T-helper 1 cell treated with Interleukin-12 subunit alpha and Interleukin-12 subunit beta and Interleukin-4 antibody, amounts not matched to agents 30 μg/mL and 1 μg/mL, for 36 hours (primary cell): ENCODE measurements around the gene PODN.

ENCODE experiments used
- H3K27ac Mint-ChIP-seq: one replicate; pipeline ENCODE4 v1.8.0; 2021; ENCODE audit warnings: mild to moderate bottlenecking, mixed read lengths
- H3K27me3 Mint-ChIP-seq: one replicate; pipeline ENCODE4 v1.8.0; 2021; ENCODE audit warnings: low read depth, mixed read lengths
- H3K36me3 Mint-ChIP-seq: one replicate; pipeline ENCODE4 v1.8.0; 2021; ENCODE audit warnings: low read depth, mixed read lengths
- H3K4me1 Mint-ChIP-seq: one replicate; pipeline ENCODE4 v1.8.0; 2021; ENCODE audit warnings: low read depth, mixed read lengths
- H3K4me3 Mint-ChIP-seq: one replicate; pipeline ENCODE4 v1.8.0; 2021; ENCODE audit warnings: mild to moderate bottlenecking, moderate library complexity, mixed read lengths
- H3K9me3 Mint-ChIP-seq: one replicate; pipeline ENCODE4 v1.8.0; 2021; ENCODE audit warnings: mixed read lengths

PODN gene

GRCh38 chr1:53075761-53076163 lies 13.7 kb downstream of the PODN start:
- Mint-ChIP-seq H3K9me3 (no peaks in the 10 kb centered on the region), H3K27me3 (no peaks in the 10 kb centered on the region), H3K4me1 (no peaks in the 10 kb centered on the region), H3K4me3 (no peak overlapping the region), H3K27ac (no peak overlapping the region), H3K36me3 (no peaks in the 10 kb centered on the region)

- H3K4me1 Mint-ChIP-seq, result no peaks in the 10 kb centered on the region
- no peak overlapping the region for H3K27ac Mint-ChIP-seq
- H3K4me3 Mint-ChIP-seq, result no peak overlapping the region
- no peaks in the 10 kb centered on the region for H3K27me3 Mint-ChIP-seq
- no peaks in the 10 kb centered on the region for H3K9me3 Mint-ChIP-seq
- no peaks in the 10 kb centered on the region for H3K36me3 Mint-ChIP-seq
Observed at GRCh38 chr1:53076165-53076564, 14.2 kb downstream of the PODN start.

- Mint-ChIP-seq H3K4me3 (no peak overlapping the region), H3K27ac (no peak overlapping the region), H3K4me1 (no peaks in the 10 kb centered on the region), H3K27me3 (no peaks in the 10 kb centered on the region), H3K36me3 (no peaks in the 10 kb centered on the region), H3K9me3 (no peaks in the 10 kb centered on the region)
Observed at GRCh38 chr1:53076721-53077598, 14.9 kb downstream of the PODN start.

GRCh38 chr1:53077599-53077965 lies 15.6 kb downstream of the PODN start:
- Mint-ChIP-seq H3K27me3 (no peaks in the 10 kb centered on the region), H3K36me3 (no peaks in the 10 kb centered on the region), H3K9me3 (no peaks in the 10 kb centered on the region), H3K4me3 (no peak overlapping the region), H3K4me1 (no peaks in the 10 kb centered on the region), H3K27ac (no peak overlapping the region)

GRCh38 chr1:53078333-53079101 lies 16.5 kb downstream of the PODN start:
- no peaks in the 10 kb centered on the region for H3K4me1 Mint-ChIP-seq
- no peaks in the 10 kb centered on the region for H3K36me3 Mint-ChIP-seq
- H3K4me3 Mint-ChIP-seq, result no peak overlapping the region
- H3K27ac Mint-ChIP-seq, result no peak overlapping the region
- no peaks in the 10 kb centered on the region for H3K27me3 Mint-ChIP-seq
- H3K9me3 Mint-ChIP-seq, result no peaks in the 10 kb centered on the region

GRCh38 chr1:53079251-53079650 lies 17.2 kb downstream of the PODN start:
- H3K4me3 Mint-ChIP-seq, result no peak overlapping the region
- H3K9me3 Mint-ChIP-seq, result no peaks in the 10 kb centered on the region
- H3K27me3 Mint-ChIP-seq, result no peaks in the 10 kb centered on the region
- H3K36me3 Mint-ChIP-seq, result no peaks in the 10 kb centered on the region
- H3K4me1 Mint-ChIP-seq, result no peaks in the 10 kb centered on the region
- no peak overlapping the region for H3K27ac Mint-ChIP-seq

GRCh38 chr1:53080041-53080440 lies 18.0 kb downstream of the PODN start:
- Mint-ChIP-seq H3K27ac (no peak overlapping the region), H3K36me3 (no peaks in the 10 kb centered on the region), H3K4me3 (no peak overlapping the region), H3K4me1 (no peaks in the 10 kb centered on the region), H3K9me3 (no peaks in the 10 kb centered on the region), H3K27me3 (no peaks in the 10 kb centered on the region)

- Mint-ChIP-seq H3K4me1 (no peaks in the 10 kb centered on the region), H3K27ac (no peak overlapping the region), H3K4me3 (no peak overlapping the region), H3K9me3 (no peaks in the 10 kb centered on the region), H3K36me3 (no peaks in the 10 kb centered on the region), H3K27me3 (no peaks in the 10 kb centered on the region)
Observed at GRCh38 chr1:53080769-53081168, 18.8 kb downstream of the PODN start.

- Mint-ChIP-seq H3K27ac (no peak overlapping the region), H3K36me3 (no peaks in the 10 kb centered on the region), H3K27me3 (no peaks in the 10 kb centered on the region), H3K4me3 (no peak overlapping the region), H3K4me1 (no peaks in the 10 kb centered on the region), H3K9me3 (no peaks in the 10 kb centered on the region)
Observed at GRCh38 chr1:53081384-53082066, 19.5 kb downstream of the PODN start.

- Mint-ChIP-seq H3K36me3 (no peaks in the 10 kb centered on the region), H3K9me3 (no peaks in the 10 kb centered on the region), H3K4me1 (no peaks in the 10 kb centered on the region), H3K27me3 (no peaks in the 10 kb centered on the region), H3K27ac (no peak overlapping the region), H3K4me3 (no peak overlapping the region)
Observed at GRCh38 chr1:53082826-53083455, 20.9 kb downstream of the PODN start.

GRCh38 chr1:53083636-53084588 lies 21.9 kb downstream of the PODN start:
- no peaks in the 10 kb centered on the region for H3K9me3 Mint-ChIP-seq
- no peaks in the 10 kb centered on the region for H3K36me3 Mint-ChIP-seq
- H3K27ac Mint-ChIP-seq, result no peak overlapping the region
- no peaks in the 10 kb centered on the region for H3K4me1 Mint-ChIP-seq
- H3K27me3 Mint-ChIP-seq, result no peaks in the 10 kb centered on the region
- H3K4me3 Mint-ChIP-seq, result no peak overlapping the region

- H3K4me3 Mint-ChIP-seq, result no peak overlapping the region
- H3K27ac Mint-ChIP-seq, result no peak overlapping the region
- H3K4me1 Mint-ChIP-seq, result no peaks in the 10 kb centered on the region
- H3K36me3 Mint-ChIP-seq, result no peaks in the 10 kb centered on the region
- no peaks in the 10 kb centered on the region for H3K27me3 Mint-ChIP-seq
- H3K9me3 Mint-ChIP-seq, result no peaks in the 10 kb centered on the region
Observed at GRCh38 chr1:53084589-53084971, 22.6 kb downstream of the PODN start.

- Mint-ChIP-seq H3K4me1 (no peaks in the 10 kb centered on the region), H3K36me3 (no peaks in the 10 kb centered on the region), H3K4me3 (no peak overlapping the region), H3K27me3 (no peaks in the 10 kb centered on the region), H3K27ac (no peak overlapping the region), H3K9me3 (no peaks in the 10 kb centered on the region)
Observed at GRCh38 chr1:53085405-53085804, 23.4 kb downstream of the PODN start.
